ENCODE measurements around the gene PRR36.

Gene PRR36

GRCh38 chr19:7914598-7915045 is 40.4 kb upstream of the PRR36 start, which contains the start of gene TGFBR3L:
Gene TGFBR3L (plus strand): TSS chr19:7914830.
- Histone ChIP-seq H3K27ac (replicated peaks) (no peak within 1 kb of the TSS), H3K4me3 (replicated peaks; ENCODE audit: insufficient read depth, low read length) (no peak within 1 kb of the TSS), H3K27me3 (ENCODE audit: insufficient read depth, poor library complexity, severe bottlenecking) (peaks cover 3% of the 10 kb centered on the region)
- TF ChIP-seq REST (IDR thresholded peaks at IDR 0.05; ENCODE audit: insufficient replicate concordance, low read depth) (no peak), GABPA (IDR thresholded peaks at IDR 0.05; ENCODE audit: low read depth) (no peak), CTCF (IDR thresholded peaks at IDR 0.05; ENCODE audit: insufficient read depth, low read length) (no peak), SPI1 (IDR thresholded peaks at IDR 0.05; ENCODE audit: borderline replicate concordance, low read depth) (no peak)
- DNase-seq (ENCODE audit: low read depth in 1 of 2, low spot score in 1 of 2) = no peak

GRCh38 chr19:7914099-7914498 is 39.9 kb upstream of the PRR36 start:
- no peak for DNase-seq (ENCODE audit: low read depth in 1 of 2, low spot score in 1 of 2)
- H3K27me3 ChIP-seq (ENCODE audit: insufficient read depth, poor library complexity, severe bottlenecking) = peaks cover 3% of the 10 kb centered on the region
- H3K27ac ChIP-seq (replicated peaks) = no peak overlapping the region
- TF ChIP-seq CTCF (IDR thresholded peaks at IDR 0.05; ENCODE audit: insufficient read depth, low read length) (no peak), REST (IDR thresholded peaks at IDR 0.05; ENCODE audit: insufficient replicate concordance, low read depth) (no peak), GABPA (IDR thresholded peaks at IDR 0.05; ENCODE audit: low read depth) (no peak), SPI1 (IDR thresholded peaks at IDR 0.05; ENCODE audit: borderline replicate concordance, low read depth) (no peak), POLR2AphosphoS5 (IDR thresholded peaks at IDR 0.05; ENCODE audit: low read depth) (no peak; the same call in 1 of the 2 replicates)
- H3K4me3 ChIP-seq (replicated peaks; ENCODE audit: insufficient read depth, low read length) = no peak overlapping the region

- Histone ChIP-seq H3K27ac (replicated peaks) (no peak overlapping the region), H3K27me3 (ENCODE audit: insufficient read depth, poor library complexity, severe bottlenecking) (peaks cover 3% of the 10 kb centered on the region), H3K4me3 (replicated peaks; ENCODE audit: insufficient read depth, low read length) (no peak overlapping the region)
- no peak for TF ChIP-seq SPI1 (IDR thresholded peaks at IDR 0.05; ENCODE audit: borderline replicate concordance, low read depth)
- no peak for TF ChIP-seq POLR2AphosphoS5 (IDR thresholded peaks at IDR 0.05; ENCODE audit: low read depth)
- no peak for TF ChIP-seq REST (IDR thresholded peaks at IDR 0.05; ENCODE audit: insufficient replicate concordance, low read depth)
- no peak for TF ChIP-seq GABPA (IDR thresholded peaks at IDR 0.05; ENCODE audit: low read depth)
- TF ChIP-seq CTCF (IDR thresholded peaks at IDR 0.05; ENCODE audit: insufficient read depth, low read length) = no peak
- DNase-seq (ENCODE audit: low read depth in 1 of 2, low spot score in 1 of 2) = no peak
Observed at GRCh38 chr19:7913652-7914051, 39.5 kb upstream of the PRR36 start.
